ENCODE results near the gene TSPAN11.
A peak's percentile ranks its signal among the peaks of the same experiment; 100 is the strongest.
"Not testable (repeated sequence)": the region's sequence is repeated elsewhere in the genome, so short reads cannot be mapped to it uniquely, and the experiment has no call there.

Gene TSPAN11, protein sequence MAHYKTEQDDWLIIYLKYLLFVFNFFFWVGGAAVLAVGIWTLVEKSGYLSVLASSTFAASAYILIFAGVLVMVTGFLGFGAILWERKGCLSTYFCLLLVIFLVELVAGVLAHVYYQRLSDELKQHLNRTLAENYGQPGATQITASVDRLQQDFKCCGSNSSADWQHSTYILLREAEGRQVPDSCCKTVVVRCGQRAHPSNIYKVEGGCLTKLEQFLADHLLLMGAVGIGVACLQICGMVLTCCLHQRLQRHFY

DNA sequence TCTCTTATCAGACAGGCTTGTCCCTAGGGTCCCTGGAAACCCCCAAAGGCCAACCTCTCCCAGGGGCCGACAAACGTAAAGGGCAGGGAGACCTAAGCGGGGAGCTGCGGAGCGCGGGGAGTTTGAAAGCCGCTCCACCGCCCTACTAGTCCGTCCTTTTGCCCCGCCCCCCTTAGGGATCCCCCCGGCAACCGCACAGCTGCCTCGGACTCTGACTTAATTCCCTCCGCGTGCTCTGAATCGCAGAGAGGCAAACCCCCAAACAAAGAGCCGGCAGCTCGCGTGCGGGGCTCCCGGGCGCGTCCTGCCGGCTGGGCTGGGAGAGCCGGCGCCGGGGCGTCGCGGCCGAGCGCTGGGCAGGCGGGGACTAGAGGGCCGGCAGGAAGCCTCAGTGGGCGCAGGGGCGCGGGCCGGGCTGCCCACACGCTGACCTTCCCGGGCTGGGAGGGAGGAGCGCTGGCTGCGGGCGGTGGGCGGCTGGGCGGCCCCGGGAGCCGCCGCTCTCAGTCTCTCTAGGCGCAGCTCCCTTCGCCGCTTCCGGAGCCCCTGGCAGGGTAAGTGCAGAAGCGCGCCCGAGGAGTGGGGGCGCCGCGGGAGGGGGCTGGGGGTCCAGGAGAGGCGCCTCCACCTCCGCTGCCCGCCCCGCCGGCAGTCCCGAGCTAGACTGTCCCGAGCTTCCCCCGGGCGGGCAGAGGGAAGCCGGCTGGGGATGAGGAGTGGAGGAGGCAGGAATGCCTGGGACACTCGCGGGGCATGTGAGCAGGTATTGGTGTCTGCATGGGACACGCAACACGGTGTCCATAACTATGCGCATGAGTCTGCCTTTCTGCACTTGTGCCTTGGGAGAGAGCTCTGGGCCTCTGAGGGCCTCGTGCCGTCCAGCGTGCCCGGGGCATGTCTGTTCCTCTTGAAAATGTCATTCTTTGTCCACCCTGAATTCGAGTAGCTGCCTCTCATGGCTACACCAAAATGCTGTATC, at the start of gene TSPAN11:
TSPAN11 (plus strand) TSS at position 506 of the 979 bp plus-strand sequence. CDS start 27,244 bp downstream, outside the sequence.
- no peak for DNase-seq

DNA sequence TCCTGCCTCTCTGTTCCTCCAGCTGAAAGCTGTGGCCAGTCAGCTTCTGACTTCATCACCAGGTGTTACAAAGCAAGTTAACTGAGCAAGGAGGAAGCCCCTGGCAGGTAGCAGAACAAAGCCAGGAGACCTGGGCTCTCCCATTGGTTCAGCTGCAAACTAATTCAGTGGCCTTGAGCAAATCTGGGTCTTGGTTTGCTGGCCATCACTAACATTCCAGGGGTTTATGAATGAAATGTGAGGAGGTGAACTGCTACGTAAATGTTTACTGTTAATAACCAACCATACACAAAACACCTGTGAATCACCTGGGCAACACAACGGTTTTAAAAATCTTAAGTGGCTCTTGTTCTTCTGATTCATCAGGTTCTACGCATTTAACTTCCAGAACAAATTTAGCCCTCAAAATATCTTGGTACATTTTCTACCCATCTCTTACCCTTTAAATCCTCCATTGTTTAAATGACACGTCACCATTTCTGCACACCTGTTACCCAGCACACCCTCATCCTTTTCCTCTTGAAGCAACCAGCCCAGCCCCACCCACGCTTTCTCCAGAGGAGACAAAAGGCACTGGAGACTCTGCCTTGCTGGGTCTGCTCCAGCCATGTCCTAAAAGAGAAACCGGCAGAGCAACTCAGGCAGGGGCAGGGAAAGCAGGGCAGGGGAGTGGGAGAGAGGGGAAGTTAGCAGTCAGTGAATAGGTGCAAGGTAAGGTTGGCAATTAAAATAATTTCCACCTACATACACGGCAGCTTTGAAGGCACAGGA, 49.3 kb upstream of the TSPAN11 start:
- DNase-seq = no peak

DNA sequence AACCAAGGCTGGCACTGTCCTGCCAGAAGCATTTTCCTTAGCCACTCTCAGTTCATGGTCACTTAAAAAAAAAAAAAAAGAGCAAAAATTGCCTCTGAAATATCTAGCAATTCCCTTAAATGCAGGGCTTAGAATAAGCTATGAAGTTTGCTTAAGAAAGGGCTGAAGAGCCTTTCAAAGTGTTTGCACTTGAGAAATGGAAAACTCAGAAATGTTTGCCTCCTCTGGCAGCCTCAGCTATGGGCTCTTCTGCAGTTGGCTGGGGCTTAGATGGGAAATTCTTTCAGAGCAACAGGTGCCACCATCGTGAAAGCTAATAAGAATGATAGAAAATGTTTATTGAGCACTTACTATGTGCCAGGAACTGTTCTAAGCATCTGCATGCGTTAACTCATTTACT, 48.5 kb upstream of the TSPAN11 start:
- no peak for DNase-seq

DNA sequence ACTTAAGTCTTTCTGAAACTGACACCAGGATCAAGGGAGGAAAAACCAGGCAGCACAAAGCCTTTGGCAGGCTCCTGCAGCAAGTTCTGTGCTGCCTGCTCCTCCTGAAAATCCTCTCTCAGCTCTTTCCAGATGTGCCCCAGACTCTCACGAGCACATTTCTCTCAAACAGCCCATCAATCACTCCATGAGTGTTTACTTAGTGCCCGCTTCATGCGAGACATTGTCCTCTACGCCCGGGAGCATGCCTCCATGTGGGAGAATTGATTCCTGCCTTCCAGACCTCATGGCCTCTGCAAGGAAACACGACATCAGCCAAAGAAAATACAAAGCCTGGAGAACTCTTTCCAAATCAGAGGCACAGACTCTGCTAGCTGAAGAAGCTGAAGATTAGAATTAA, 46.5 kb upstream of the TSPAN11 start:
- no peak for DNase-seq

DNA sequence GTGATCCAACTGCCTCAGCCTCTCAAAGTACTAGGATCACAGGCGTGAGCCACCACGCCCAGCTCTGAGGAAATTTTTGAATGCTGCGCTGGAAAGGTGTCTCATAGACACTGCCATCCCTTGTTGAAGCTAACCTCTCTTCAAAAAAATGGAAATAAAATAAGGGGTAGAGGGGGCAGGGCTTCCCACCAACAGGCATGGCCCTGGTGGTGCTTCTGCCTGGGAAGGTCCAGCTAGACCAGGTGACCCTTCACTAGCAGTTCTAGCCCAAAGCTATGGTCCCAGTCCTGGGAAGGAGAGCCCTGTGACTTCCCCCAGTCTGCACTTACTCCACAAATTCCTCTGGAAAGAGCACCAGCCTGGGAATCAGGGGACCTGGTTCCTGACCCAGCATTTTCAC, 45.7 kb upstream of the TSPAN11 start:
- DNase-seq = no peak

DNA sequence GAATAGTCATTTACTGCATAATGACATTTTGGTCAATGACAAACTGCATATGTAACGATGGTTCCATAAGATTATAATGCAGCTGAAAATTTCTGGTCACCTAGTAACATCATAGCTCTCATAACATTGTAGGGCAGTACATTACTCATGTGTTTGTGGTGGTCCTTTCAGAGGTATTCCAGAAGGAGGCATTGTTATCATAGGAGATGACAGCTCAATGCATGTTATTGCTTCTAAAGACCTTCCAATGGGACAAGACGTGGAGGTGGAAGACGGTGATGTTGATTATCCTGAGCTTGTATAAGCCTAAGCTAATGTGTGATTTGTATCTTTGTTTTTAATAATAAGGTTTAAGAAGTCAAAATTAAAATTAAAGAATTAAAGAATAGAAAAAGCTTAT, 43.8 kb upstream of the TSPAN11 start:
- no peak for DNase-seq

DNA sequence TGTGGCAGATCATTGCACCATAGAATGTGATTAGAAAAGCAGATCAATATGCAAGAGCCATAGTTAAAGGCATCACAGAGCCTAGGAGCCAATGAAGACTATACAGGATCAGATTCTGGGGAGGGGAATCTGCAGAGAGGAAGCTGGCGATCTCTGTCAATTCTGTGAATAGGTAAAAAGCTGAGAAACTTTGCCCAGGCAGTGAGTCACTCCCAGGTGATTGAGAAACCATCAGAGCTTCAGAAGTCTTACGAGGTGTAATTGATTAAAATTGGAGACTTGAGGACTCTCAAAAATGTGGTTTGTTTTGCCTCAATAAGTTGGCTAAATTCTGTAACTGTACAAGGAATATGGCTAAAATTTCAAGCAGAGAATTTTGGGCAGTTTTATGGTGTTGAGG, 41.7 kb upstream of the TSPAN11 start:
- DNase-seq = no peak

DNA sequence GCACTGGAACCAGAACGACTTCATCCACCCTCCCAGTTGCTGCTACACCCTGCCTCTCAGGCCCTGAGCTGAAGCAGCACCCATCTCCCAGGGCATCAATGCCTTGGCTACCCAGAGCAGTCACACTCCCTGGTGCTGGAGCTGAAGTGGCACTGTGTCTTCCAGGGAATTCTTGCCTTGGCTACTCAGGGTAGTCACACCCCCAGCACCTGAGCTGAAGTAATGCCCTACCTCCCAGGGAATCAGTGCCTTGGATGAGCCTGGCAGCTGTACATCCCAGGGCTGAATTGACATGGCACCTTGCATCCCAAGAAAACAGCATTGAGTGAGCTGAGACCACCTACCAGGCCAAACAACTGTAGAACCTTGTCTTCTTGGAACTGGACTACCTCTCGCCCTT, 41.2 kb upstream of the TSPAN11 start:
- DNase-seq = no peak

DNA sequence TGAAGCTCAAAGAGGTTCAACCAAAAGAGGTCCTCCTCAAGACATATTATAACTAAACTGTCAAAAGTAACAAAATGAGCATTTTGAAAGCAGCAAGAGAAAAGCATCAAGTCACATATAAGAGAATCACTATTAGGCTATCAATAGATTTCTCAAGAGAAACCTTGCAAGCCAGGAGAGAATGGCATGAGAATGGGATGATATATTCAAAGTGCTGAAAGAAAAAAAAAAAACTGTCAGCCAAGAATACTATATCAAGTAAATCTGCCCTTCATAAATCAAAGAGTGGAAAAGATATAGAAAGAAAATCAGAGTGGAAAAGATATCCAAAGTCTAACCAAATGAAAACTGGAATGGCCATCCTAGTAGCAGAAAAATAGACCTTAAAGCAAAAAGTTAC, 39.3 kb upstream of the TSPAN11 start:
- no peak for DNase-seq

DNA sequence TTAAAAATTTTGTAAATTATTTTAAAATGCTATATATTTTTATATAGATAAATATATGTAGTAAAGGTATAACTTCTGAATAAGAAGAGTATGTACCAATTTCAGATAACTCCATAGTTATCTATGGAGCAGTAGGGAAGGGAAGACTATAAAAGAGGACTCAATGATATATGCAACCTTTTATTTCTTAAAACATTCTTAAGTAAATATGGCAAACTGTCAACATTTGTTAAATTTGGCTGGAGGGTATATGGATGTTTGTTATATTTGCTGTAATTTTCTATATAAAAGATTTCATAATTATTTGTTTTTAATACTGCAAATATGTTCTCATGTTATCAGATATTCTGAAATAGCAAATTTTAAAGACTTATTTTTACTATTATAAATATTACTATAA, 38.3 kb upstream of the TSPAN11 start:
- no peak for DNase-seq

DNA sequence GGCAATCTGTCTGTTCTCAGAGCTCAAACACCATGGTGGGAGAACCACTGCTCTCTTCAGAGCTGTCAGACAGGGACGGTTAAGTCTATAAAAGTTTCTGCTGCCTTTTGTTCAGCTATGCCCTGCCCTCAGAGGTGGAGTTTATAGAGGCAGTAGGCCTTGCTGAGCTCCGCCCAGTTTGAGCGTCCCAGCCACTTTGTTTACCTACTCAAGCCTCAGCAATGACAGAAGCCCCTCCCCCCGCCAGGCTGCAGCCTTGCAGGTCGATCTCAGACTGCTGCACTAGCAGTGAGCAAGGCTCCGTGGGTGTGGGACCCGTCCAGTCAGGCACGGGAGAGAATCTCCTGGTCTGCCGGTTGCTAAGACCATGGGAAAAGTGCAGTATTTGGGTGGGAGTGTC, 32.0 kb upstream of the TSPAN11 start:
- DNase-seq = not testable (repeated sequence)

DNA sequence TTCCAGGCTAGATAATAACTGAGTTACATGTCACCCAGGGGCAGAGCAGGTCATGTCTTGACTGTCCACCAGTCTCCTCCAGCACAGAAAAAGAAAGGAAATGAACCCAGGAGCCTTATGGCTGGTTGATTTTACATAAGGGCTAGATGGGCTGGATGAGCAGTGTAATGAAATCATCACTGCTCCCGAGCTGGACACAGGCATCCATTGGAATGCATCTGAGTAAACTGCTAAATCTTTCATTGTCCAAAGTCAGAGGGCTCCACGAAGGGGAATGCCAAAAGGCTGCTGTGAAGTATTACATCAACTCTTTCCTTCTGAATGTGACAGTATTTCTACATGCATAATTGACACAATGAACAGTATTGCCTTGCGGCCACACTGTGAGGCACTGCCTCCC, 30.1 kb upstream of the TSPAN11 start:
- peak; percentile 65 for DNase-seq

DNA sequence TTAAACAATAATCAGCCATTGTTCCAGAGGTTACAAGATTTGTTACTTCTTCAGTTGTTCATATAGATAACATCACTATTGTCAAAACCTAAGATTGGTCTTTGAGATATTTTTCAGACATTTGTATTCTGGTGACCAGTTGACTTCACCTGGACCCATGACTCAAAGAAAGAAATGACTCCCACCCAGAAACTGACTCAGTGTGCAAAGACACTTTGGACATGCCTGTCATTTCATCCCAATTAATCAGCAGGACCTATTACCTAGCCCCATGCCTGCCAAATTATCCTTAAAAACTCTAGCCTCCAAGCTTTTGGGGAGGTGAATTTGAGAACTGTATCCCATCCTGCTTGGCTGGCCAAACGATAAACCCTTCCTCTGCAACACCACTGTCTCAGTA, 27.7 kb upstream of the TSPAN11 start:
- no peak for DNase-seq

DNA sequence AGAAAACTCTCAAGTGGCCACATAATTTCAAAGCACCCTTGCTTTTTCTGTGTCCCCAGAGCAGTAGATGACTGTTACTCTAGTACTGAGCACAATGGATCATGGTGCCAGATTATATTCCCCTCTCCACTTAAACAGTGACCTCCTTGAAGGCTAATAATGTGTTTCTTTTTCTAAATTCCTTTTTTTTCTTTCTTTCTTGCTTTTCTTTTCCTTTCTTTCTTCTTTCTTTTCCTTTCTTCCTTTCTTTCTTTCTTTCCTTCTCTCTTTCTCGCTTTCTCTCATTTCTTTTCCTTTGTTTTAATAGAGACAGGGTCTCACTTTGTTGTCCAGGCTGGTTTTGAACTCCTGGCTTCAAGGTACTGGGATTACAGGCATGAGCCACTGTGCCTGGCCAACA, 26.2 kb upstream of the TSPAN11 start:
- DNase-seq = no peak

DNA sequence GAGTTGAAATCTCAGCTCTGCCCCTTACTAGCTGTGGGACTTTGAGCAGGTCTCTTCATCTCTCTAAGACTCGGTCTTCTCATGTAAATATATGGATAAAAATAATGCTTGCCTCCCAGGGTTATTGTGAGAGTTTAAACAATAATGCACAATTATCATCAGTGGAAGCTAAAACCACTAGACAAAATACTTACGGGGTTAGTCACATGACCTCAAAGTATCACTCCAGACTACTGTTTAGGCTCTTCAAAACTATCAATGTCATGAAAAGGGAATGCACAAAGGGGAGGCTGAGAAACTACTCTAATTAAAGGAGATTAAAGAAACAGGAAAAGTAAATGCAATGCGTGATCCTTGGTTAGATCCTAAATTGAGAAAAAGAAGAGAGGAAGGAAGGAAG, 24.5 kb upstream of the TSPAN11 start:
- DNase-seq = no peak

DNA sequence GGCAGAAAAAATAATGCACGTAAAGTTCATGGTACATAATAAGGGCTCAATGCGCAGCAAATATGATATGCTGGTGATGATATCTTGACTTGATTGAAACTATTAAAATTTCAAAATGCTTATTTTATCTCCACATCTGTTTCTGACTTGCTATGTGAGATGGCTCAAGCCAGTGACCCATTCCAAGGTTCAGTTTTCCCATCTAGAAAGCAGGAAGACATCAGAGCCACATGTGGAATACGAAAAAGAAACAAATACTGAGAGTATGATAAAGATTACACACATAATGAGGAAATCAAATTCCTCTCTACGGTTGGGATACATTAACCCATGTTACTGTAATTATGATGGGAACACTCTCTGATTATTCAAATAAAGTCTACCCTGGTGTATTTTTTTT, 24.0 kb upstream of the TSPAN11 start:
- no peak for DNase-seq

DNA sequence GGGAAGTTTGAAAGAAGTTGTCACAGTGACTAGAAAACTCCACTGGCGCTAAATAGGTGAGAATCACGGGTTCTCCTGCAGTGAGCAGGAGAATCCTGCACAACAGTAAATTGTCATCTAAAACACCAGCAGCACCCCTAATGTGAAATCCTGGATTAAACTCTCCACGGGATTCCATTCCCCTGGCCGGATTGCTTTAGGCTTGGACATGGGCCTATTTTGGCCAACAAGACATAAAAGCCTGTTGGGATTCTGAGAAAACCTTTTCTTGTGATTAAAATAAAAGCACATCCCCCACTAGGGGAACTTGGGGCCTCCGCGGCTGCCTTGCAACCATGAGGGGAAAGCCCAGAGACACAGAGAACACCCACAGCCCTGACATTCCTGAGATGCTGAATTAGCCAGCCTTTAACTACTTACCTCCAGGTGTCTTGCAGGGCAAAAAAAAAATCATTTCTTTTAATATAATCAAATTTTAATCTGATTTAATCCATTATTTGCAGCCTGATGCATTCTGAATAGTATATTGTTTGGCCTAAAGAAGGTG, 21.0 kb upstream of the TSPAN11 start:
- DNase-seq = no peak

DNA sequence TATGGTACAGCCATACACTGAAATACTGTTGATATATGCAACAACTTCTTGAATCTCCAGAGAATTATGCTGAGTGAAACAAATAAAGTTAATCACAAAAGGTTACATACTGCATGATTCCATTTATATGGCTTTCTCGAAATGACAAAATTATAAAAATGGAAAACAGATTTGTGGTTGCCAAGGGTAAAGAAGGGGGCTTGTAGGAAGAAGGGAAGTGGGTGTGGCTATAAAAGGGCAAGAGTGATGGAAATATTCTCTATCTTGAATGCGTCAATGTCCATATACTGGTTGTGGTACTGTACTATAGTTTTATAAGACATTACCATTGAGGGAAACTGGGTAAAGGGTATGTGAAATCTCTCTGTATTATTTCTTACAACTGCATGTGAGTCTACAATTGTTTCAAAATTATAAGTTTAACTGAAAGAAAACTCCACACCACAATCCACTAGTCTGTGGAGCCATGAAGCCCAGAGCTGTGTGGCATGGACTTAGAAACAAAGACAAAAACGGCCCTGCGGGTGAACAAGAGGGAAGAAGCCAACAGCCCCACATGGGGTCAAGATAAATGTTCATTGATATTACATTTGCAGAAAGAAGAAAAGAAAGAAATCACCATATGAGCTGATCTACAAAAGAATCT, 18.3 kb upstream of the TSPAN11 start:
- no peak for DNase-seq

DNA sequence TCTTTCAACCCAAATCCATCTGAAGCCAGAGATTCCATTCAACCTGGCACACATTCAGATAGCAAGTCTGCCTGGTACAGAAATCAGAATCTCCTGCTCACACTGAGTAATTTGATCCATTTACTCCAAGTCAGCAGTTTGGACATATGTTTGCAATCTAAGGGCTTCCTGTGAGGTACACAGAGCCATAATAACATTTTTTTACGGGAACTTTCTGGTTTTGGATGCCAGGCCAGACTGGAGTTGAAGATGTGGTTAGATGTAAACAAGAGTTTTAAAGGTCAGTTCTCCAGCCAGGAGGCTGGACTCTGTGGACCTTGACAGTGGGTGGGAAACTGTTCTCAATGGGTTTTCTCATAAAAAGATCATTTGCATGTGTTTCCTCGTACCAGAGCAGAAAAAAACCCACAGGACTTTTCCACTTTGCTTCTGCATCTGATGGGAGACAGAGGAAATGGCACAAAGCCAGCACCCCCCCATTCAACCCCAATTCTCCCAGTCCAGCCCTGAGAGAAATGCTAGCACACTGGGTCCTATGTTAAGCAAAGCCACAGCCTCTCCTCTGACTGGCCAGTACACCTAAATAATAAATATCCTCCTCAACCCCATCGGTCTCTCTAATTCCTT, 17.7 kb upstream of the TSPAN11 start:
- DNase-seq = no peak

DNA sequence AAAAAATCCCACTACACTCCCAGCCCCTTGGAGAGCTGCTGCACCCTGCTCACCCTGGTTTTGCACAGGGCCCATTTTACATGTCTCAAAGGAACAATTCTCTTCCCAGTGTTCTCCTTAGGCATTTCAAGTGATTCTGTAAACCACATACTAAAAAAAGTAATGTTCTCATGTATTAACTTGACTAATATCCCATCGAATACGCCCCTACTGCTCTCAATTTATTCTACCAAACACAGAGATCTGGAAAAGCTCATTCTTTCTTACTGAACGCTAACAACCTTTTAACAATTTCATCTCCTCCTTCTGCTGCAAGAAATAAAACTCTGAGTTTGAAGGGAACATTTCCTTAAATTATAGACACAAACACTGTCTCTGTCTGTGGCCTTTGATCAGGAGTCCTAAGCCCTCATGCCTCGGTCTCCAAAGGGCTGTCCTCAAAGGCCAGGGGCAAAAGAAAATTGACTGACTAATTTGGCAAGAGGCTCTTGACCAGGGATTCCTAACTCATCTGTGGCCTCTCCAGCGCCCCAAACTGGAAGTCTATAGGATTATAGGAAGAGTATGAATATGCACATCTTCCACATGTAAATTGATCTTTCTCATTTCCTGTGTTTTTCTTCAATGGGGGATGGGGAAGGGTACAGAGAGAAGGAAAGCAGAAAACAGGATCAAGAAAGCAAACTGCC, 17.1 kb upstream of the TSPAN11 start:
- no peak for DNase-seq

DNA sequence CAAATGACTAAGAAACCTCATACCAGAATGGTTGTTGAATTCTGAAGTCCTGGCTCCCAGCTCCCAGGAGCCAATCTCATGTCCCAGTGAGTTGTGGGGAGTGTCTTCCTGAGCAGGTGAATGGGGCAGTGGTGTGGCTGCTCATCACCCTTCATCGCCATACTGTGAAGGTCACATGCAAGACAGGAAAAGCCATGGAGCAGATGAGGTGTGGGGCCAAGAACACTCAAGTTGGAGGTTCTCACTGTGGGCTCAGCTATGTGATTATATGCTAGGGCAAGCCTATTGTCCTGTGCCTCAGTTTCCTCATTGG, 16.6 kb upstream of the TSPAN11 start:
- DNase-seq = no peak

DNA sequence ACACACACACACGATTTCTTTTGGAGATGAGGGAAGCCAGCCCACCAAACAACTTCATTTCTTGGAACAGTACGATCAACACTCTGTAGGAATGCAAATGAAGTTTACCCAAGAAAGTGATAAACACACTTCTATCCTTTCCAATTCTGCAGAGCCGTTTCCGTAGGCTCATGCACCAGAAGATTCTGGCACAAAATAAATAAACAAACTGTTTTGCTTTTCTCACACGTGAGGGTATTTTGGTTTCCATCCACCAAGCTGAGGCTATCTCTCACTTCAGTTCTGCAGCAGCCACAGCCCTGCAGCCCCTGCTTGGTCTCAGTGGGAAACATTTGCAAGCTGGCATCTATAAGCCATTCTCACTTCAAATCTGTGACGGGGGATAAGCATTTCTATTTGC, 15.3 kb upstream of the TSPAN11 start:
- no peak for DNase-seq
